GM12892 (cell line): Measurements from ENCODE around the gene CLEC2D.
A peak's percentile ranks its signal among the peaks of the same experiment; 100 is the strongest.
"Not testable (repeated sequence)": the region's sequence is repeated elsewhere in the genome, so short reads cannot be mapped to it uniquely, and the experiment has no call there.

Source experiments
- DNase-seq: peaks from one replicate; pipeline ENCODE4 v3.0.0; 2011; ENCODE audit not compliant: insufficient read length
- FAIRE-seq: peaks from 2 replicates; lab custom pipeline; 2011; peaks lifted over from hg19 to GRCh38; lab: Jason Lieb, UNC
- POLR2A ChIP-seq: IDR thresholded peaks from 2 replicates; pipeline ENCODE4 v1.6.1; 2011; ENCODE audit warnings: low read depth, low read length, control low read depth
- POLR2AphosphoS5 ChIP-seq: IDR thresholded peaks from 2 replicates; pipeline ENCODE4 v1.6.1; 2011; ENCODE audit warnings: low read depth, low read length, control low read depth
- TAF1 ChIP-seq: IDR thresholded peaks from 2 replicates; pipeline ENCODE4 v1.6.1; 2011; ENCODE audit warnings: low read depth, mild to moderate bottlenecking, control low read depth, low read length, borderline replicate concordance

Gene CLEC2D

GRCh38 chr12:9642606-9643265 is 26.8 kb upstream of the CLEC2D start:
- no peak for DNase-seq
- peak; percentile 63 for FAIRE-seq
- no peak for TF ChIP-seq POLR2AphosphoS5
- no peak for TF ChIP-seq POLR2A
- TF ChIP-seq TAF1, result no peak

GRCh38 chr12:9643266-9643660 is 26.2 kb upstream of the CLEC2D start:
- DNase-seq (no peak), FAIRE-seq (no peak)

GRCh38 chr12:9644985-9645551 is 24.4 kb upstream of the CLEC2D start:
- not testable (repeated sequence) for DNase-seq

More at GRCh38 chr12:9643266-9643660, 26.2 kb upstream of the CLEC2D start:
- TF ChIP-seq POLR2AphosphoS5 (no peak), POLR2A (no peak), TAF1 (no peak)

GRCh38 chr12:9646794-9647781 is 22.4 kb upstream of the CLEC2D start:
- DNase-seq, result no peak
- TF ChIP-seq POLR2AphosphoS5, result peak; percentile 15; the same call in 1 of the 2 replicates
- no peak for TF ChIP-seq TAF1
- peak; percentile 30 for FAIRE-seq

More at GRCh38 chr12:9644985-9645551, 24.4 kb upstream of the CLEC2D start:
- FAIRE-seq, result not testable (repeated sequence)

GRCh38 chr12:9647825-9648700 is 21.4 kb upstream of the CLEC2D start:
- peak; percentile 73 for TF ChIP-seq TAF1
- TF ChIP-seq POLR2A, result peak; percentile 69
- TF ChIP-seq POLR2AphosphoS5, result peak; percentile 83
- FAIRE-seq (peak; percentile 97), DNase-seq (peak; percentile 74)

GRCh38 chr12:9648701-9649531 is 20.6 kb upstream of the CLEC2D start:
- TF ChIP-seq POLR2AphosphoS5 (no peak), TAF1 (no peak), POLR2A (no peak)
- FAIRE-seq, result no peak
- DNase-seq, result no peak

GRCh38 chr12:9649532-9649940 is 20.0 kb upstream of the CLEC2D start:
- DNase-seq (no peak), FAIRE-seq (peak; percentile 93)
- TF ChIP-seq POLR2A (peak; percentile 43; the same call in 1 of the 2 replicates), POLR2AphosphoS5 (peak; percentile 65), TAF1 (no peak)

GRCh38 chr12:9650151-9650576 is 19.3 kb upstream of the CLEC2D start:
- FAIRE-seq (no peak), DNase-seq (no peak)
- no peak for TF ChIP-seq TAF1
- no peak; the same call in 1 of the 2 replicates for TF ChIP-seq POLR2A
- no peak; the same call in 1 of the 2 replicates for TF ChIP-seq POLR2AphosphoS5

GRCh38 chr12:9651265-9651729 is 18.2 kb upstream of the CLEC2D start:
- peak; percentile 98 for FAIRE-seq
- TF ChIP-seq TAF1, result no peak; the same call in 1 of the 2 replicates
- 0 out of 2 replicates have a peak, but pooled peaks have one; percentile 32 for TF ChIP-seq POLR2AphosphoS5
- no peak for DNase-seq

GRCh38 chr12:9660046-9660445 is 9.5 kb upstream of the CLEC2D start:
- peak; percentile 44 for FAIRE-seq
- DNase-seq, result no peak
- no peak for TF ChIP-seq POLR2A
- TF ChIP-seq POLR2AphosphoS5, result no peak
- no peak for TF ChIP-seq TAF1
